IMR-90 (cell line): ENCODE measurements around the gene SYT11. TPM values are rescaled to one million over a fixed set of nuclear protein-coding genes. Genes with fewer than 3 reads are reported as not detected.

ENCODE experiments used
- ATAC-seq: fragments of 200-7000 bp; cut with Tn5 transposase; 2 replicates; pipeline ENCODE4 v1.9.1; 2020; ENCODE audit warnings: low read depth, mild to moderate bottlenecking, moderate library complexity
- BruUV-seq: library from RNA; stranded (reverse); fragments of 400-500 nt; replicated peaks from 2 replicates; lab custom pipeline; 2021; lab: Mats Ljungman, UMichigan
- CTCF ChIA-PET: fragments of 300-600 bp; formaldehyde crosslinking; extraction: SDS; loops from one replicate; lab custom pipeline; 2021; ENCODE audit warnings: antibody characterized with exemption; lab: Yijun Ruan, JAX
- POLR2A ChIA-PET: fragments of 300-600 bp; sonication (Branson Sonifier 250); formaldehyde crosslinking; loops from one replicate; lab custom pipeline; 2022; ENCODE audit warnings: antibody characterized with exemption; ENCODE audit not compliant: unreplicated experiment; lab: Charles Lee
- DNase-seq: peaks from one replicate; pipeline ENCODE4 v3.0.0; 2013
- H2AFZ ChIP-seq: replicated peaks from 2 replicates; pipeline ENCODE3; 2013; ENCODE audit warnings: low read length, mild to moderate bottlenecking; ENCODE audit not compliant: poor library complexity
- H2AK5ac ChIP-seq: 2 replicates; pipeline ENCODE4 v1.6.1; 2013; ENCODE audit warnings: low read depth, low read length, inconsistent platforms
- H2AK9ac ChIP-seq: replicated peaks from 2 replicates; pipeline ENCODE3; 2013; ENCODE audit warnings: mild to moderate bottlenecking, low read depth, low read length, moderate library complexity; ENCODE audit not compliant: poor library complexity
- H2BK120ac ChIP-seq: 2 replicates; pipeline ENCODE4 v1.6.1; 2013; ENCODE audit warnings: low read depth, low read length, inconsistent platforms
- H2BK15ac ChIP-seq: 3 replicates; pipeline ENCODE4 v1.6.1; 2013; ENCODE audit warnings: low read depth, low read length, inconsistent platforms
- H2BK20ac ChIP-seq: 2 replicates; pipeline ENCODE4 v1.6.1; 2013; ENCODE audit warnings: low read depth, mild to moderate bottlenecking, inconsistent platforms, low read length, moderate library complexity
- H2BK5ac ChIP-seq: 2 replicates; pipeline ENCODE4 v1.6.1; 2013; ENCODE audit warnings: mild to moderate bottlenecking, low read depth, low read length, inconsistent platforms; ENCODE audit not compliant: poor library complexity, severe bottlenecking
- H3K14ac ChIP-seq: replicated peaks from 2 replicates; pipeline ENCODE4 v1.6.1; 2013; ENCODE audit warnings: low read depth, low read length, inconsistent platforms
- H3K18ac ChIP-seq: 2 replicates; pipeline ENCODE4 v1.6.1; 2013; ENCODE audit warnings: low read depth, low read length, control low read depth
- H3K23ac ChIP-seq: 2 replicates; pipeline ENCODE4 v1.6.1; 2013; ENCODE audit warnings: low read depth, low read length, inconsistent platforms
- H3K27ac ChIP-seq: 2 replicates; pipeline ENCODE4 v1.5.1; 2013; ENCODE audit warnings: mild to moderate bottlenecking, control low read depth, low read length; ENCODE audit not compliant: insufficient read depth
- H3K27me3 ChIP-seq: 2 replicates; pipeline ENCODE4 v1.6.1; 2013; ENCODE audit warnings: low read length; ENCODE audit not compliant: control insufficient read depth, insufficient read depth
- H3K36me3 ChIP-seq: 2 replicates; pipeline ENCODE4 v1.6.1; 2013; ENCODE audit warnings: low read length, mixed read lengths; ENCODE audit not compliant: control insufficient read depth, insufficient read depth
- H3K4ac ChIP-seq: 2 replicates; pipeline ENCODE4 v1.6.1; 2013; ENCODE audit warnings: low read depth, low read length, inconsistent platforms
- H3K4me1 ChIP-seq: 2 replicates; pipeline ENCODE4 v1.6.1; 2013; ENCODE audit warnings: low read length, mixed read lengths; ENCODE audit not compliant: control insufficient read depth, insufficient read depth
- H3K4me2 ChIP-seq: 2 replicates; pipeline ENCODE4 v1.6.1; 2013; ENCODE audit warnings: low read depth, mild to moderate bottlenecking, control low read depth, low read length, moderate library complexity
- H3K4me3 ChIP-seq: 2 replicates; pipeline ENCODE4 v1.5.1; 2013; ENCODE audit warnings: low read depth, mild to moderate bottlenecking, control low read depth, low read length, moderate library complexity; ENCODE audit not compliant: insufficient read depth
- H3K56ac ChIP-seq: 2 replicates; pipeline ENCODE4 v1.6.1; 2013; ENCODE audit warnings: low read length, inconsistent platforms; ENCODE audit not compliant: insufficient read depth; ENCODE audit errors: extremely low read depth
- H3K79me1 ChIP-seq, 2 experiments: 2 replicates each; pipeline ENCODE4 v1.6.1; 2013; ENCODE audit warnings: low read length in 2 of 2, inconsistent platforms in 1 of 2, low read depth in 1 of 2
- H3K9ac ChIP-seq: 2 replicates; pipeline ENCODE4 v1.6.1; 2013; ENCODE audit warnings: low read depth, low read length, control low read depth
- H3K9me1 ChIP-seq: 2 replicates; pipeline ENCODE4 v1.6.1; 2013; ENCODE audit warnings: low read length, inconsistent platforms; ENCODE audit not compliant: insufficient read depth
- H3K9me3 ChIP-seq: 2 replicates; pipeline ENCODE4 v1.6.1; 2013; ENCODE audit warnings: low read length; ENCODE audit not compliant: control insufficient read depth, insufficient read depth
- H4K20me1 ChIP-seq: 2 replicates; pipeline ENCODE4 v1.6.1; 2013; ENCODE audit warnings: low read length, inconsistent platforms; ENCODE audit not compliant: insufficient read depth
- H4K5ac ChIP-seq: 2 replicates; pipeline ENCODE4 v1.6.1; 2013; ENCODE audit warnings: mild to moderate bottlenecking, low read depth, low read length, control low read depth
- H4K8ac ChIP-seq, 2 experiments: 2 replicates each; pipeline ENCODE4 v1.6.1; 2013; ENCODE audit warnings: low read depth in 2 of 2, low read length in 2 of 2, control low read depth in 1 of 2, inconsistent platforms in 1 of 2
- H4K91ac ChIP-seq: 2 replicates; pipeline ENCODE4 v1.6.1; 2013; ENCODE audit warnings: low read depth, low read length, inconsistent platforms; ENCODE audit not compliant: insufficient read depth
- BHLHE40 ChIP-seq: fragments of 150-350 bp; IDR thresholded peaks from 2 replicates; pipeline ENCODE4 v1.6.1; 2016; ENCODE audit warnings: mild to moderate bottlenecking, low read depth, low read length
- CEBPB ChIP-seq: IDR thresholded peaks from 2 replicates; pipeline ENCODE4 v1.6.1; 2012; ENCODE audit warnings: low read depth, low read length, improper control_type of control experiment
- CHD1 ChIP-seq: IDR thresholded peaks from 2 replicates; pipeline ENCODE4 v1.6.1; 2012; ENCODE audit warnings: low read depth, low read length, improper control_type of control experiment
- CTCF ChIP-seq: conservative IDR thresholded peaks from 2 replicates; pipeline ENCODE4 v1.5.1; 2012; ENCODE audit warnings: mild to moderate bottlenecking, low read depth, low read length, improper control_type of control experiment
- ELK1 ChIP-seq: fragments of 150-350 bp; IDR thresholded peaks from 2 replicates; pipeline ENCODE4 v1.6.1; 2016; ENCODE audit warnings: low read depth, mild to moderate bottlenecking, low read length, moderate library complexity, borderline replicate concordance
- FOS ChIP-seq: fragments of 150-350 bp; IDR thresholded peaks from 2 replicates; pipeline ENCODE4 v1.6.1; 2016; ENCODE audit warnings: low read depth, low read length
- MAFK ChIP-seq: IDR thresholded peaks from 2 replicates; pipeline ENCODE4 v1.6.1; 2012; ENCODE audit warnings: low read depth, low read length, improper control_type of control experiment
- MAZ ChIP-seq: IDR thresholded peaks from 2 replicates; pipeline ENCODE4 v1.6.1; 2012; ENCODE audit warnings: low read depth, mild to moderate bottlenecking, low read length, improper control_type of control experiment, moderate library complexity, borderline replicate concordance
- MXI1 ChIP-seq: IDR thresholded peaks from 2 replicates; pipeline ENCODE4 v1.6.1; 2012; ENCODE audit warnings: low read depth, mild to moderate bottlenecking, low read length, moderate library complexity, borderline replicate concordance
- NFE2L2 ChIP-seq: fragments of 150-350 bp; IDR thresholded peaks from 2 replicates; pipeline ENCODE4 v1.6.1; 2016; ENCODE audit warnings: low read depth, mild to moderate bottlenecking, low read length
- POLR2A ChIP-seq: IDR thresholded peaks from 2 replicates; pipeline ENCODE4 v1.6.1; 2012; ENCODE audit warnings: mild to moderate bottlenecking, low read depth, low read length
- RAD21 ChIP-seq: IDR thresholded peaks from 2 replicates; pipeline ENCODE4 v1.6.1; 2012; ENCODE audit warnings: low read length, improper control_type of control experiment
- RCOR1 ChIP-seq: IDR thresholded peaks from 2 replicates; pipeline ENCODE4 v1.6.1; 2012; ENCODE audit warnings: mild to moderate bottlenecking, low read length, improper control_type of control experiment; ENCODE audit not compliant: insufficient replicate concordance
- RFX5 ChIP-seq: IDR thresholded peaks from 2 replicates; pipeline ENCODE4 v1.8.0; 2012; ENCODE audit warnings: low read depth, mild to moderate bottlenecking, low read length, moderate library complexity
- SMC3 ChIP-seq: fragments of 150-350 bp; IDR thresholded peaks from 2 replicates; pipeline ENCODE4 v1.6.1; 2016; ENCODE audit warnings: low read depth, mild to moderate bottlenecking, antibody characterized with exemption, low read length, moderate library complexity
- USF2 ChIP-seq: fragments of 150-350 bp; IDR thresholded peaks from 2 replicates; pipeline ENCODE4 v1.6.1; 2017; ENCODE audit warnings: mild to moderate bottlenecking, antibody characterized with exemption, low read length, low read depth
- WGBS, 2 experiments: methylation state at CpG; one replicate each; pipeline versions ENCODE4 v1.1.5 to v1.1.7; 2013; ENCODE audit warnings: missing lambda C conversion rate in 2 of 2; ENCODE audit not compliant: insufficient read length in 1 of 2; ENCODE audit errors: extremely low coverage in 2 of 2; 5-methylcytosine and 5-hydroxymethylcytosine counted together
- dilution Hi-C: fragments of 300-500 bp; cut with HindIII; formaldehyde crosslinking; loops from one replicate; pipeline ENCODE4 v1.14.3; 2018; ENCODE audit warnings: low sequenced_read_pairs; ENCODE audit not compliant: unreplicated experiment
- in situ Hi-C: fragments of 300-500 bp; cut with MboI; formaldehyde crosslinking; loops from 3 replicates; pipeline ENCODE4 v1.14.3; 2019; ENCODE audit warnings: low sequenced_read_pairs, inconsistent platforms, mixed read lengths
- intact Hi-C: fragments of 100-400 bp; cut with micrococcal nuclease; formaldehyde crosslinking; loops from 2 replicates; pipeline ENCODE4 v1.10.0; 2022
- polyA plus RNA-seq, 3 experiments: library from polyadenylated mRNA; depleted of rRNA; stranded (reverse); fragments of >200 nt; gene quantifications; 2 replicates each; pipeline ENCODE4 v1.2.3, GENCODE V29; 2012; ENCODE audit warnings: low replicate concordance in 1 of 3
- total RNA-seq: library from RNA; depleted of rRNA; stranded (reverse); fragments of >200 nt; gene quantifications from 2 replicates; pipeline ENCODE4 v1.2.3, GENCODE V29; 2012

SYT11 gene
- total and polyA plus RNA-seq, 2 of the 4 experiments (the other 2 are of a cell fraction) = 22.9 to 43.7 TPM

- Histone ChIP-seq H3K79me1 (peaks cover 30 to 45% of the 10 kb centered on the region in 2 experiments), H3K18ac (no peak overlapping the region), H3K14ac (no peak overlapping the region), H3K4me2 (no peak overlapping the region), H3K4me1 (peaks cover 3% of the 10 kb centered on the region; the same call in 1 of the 2 replicates), H2BK15ac (no peak overlapping the region), H3K27me3 (no peaks in the 10 kb centered on the region), H3K27ac (no peak overlapping the region), H3K36me3 (peaks cover 71% of the 10 kb centered on the region), H2BK5ac (no peak overlapping the region), H3K9me1 (peaks cover 4% of the 10 kb centered on the region; the same call in 1 of the 2 replicates), H2AK5ac (no peak overlapping the region), H2BK20ac (no peak overlapping the region), H2AFZ (no peak overlapping the region), H4K20me1 (peaks cover 32% of the 10 kb centered on the region), H2AK9ac (no peak overlapping the region), H2BK120ac (no peak overlapping the region), H3K23ac (no peak overlapping the region), H3K56ac (no peak overlapping the region), H3K4me3 (no peak overlapping the region), H4K5ac (no peak overlapping the region), H4K8ac (no peak overlapping the region), H3K9ac (no peak overlapping the region), H3K9me3 (no peaks in the 10 kb centered on the region), H3K4ac (no peak overlapping the region), H4K91ac (no peak overlapping the region)
- CTCF ChIA-PET = no interaction called here
- dilution Hi-C loops (no loop called here), intact Hi-C loops (no loop called here), in situ Hi-C loops (no loop called here)
- POLR2A ChIA-PET = no interaction called here
- WGBS, 2 experiments = 100% methylated on average over 2 of the region's 2 CpGs; no CpG with 5 or more reads in 1 of the 2 experiments
- TF ChIP-seq MAFK (no peak), RAD21 (no peak), RFX5 (no peak), NFE2L2 (no peak), MXI1 (no peak), ELK1 (no peak), MAZ (no peak), RCOR1 (no peak), USF2 (no peak), CEBPB (no peak), FOS (no peak), CHD1 (no peak), CTCF (no peak), BHLHE40 (no peak), POLR2A (no peak), SMC3 (no peak)
- BruUV-seq = no TSS peak
- ATAC-seq = no peak
- DNase-seq = no peak
Measured at GRCh38 chr1:155925506-155925905, 66.1 kb downstream of the SYT11 start.
